Adipocyte (in vitro differentiated cells): ENCODE measurements around the gene ADCY3.

ENCODE experiments used
- DNase-seq: peaks from one replicate; pipeline ENCODE4 v3.0.0-alpha.2; 2015; ENCODE audit warnings: low read depth
- H3K27me3 ChIP-seq: replicated peaks from 2 replicates; pipeline ENCODE4 v1.7.0; 2013; ENCODE audit warnings: mild to moderate bottlenecking, low read length, moderate library complexity; ENCODE audit not compliant: control insufficient read depth, insufficient read depth
- H3K36me3 ChIP-seq: 2 replicates; pipeline ENCODE4 v1.7.0; 2013; ENCODE audit warnings: low read length, mild to moderate bottlenecking, moderate library complexity; ENCODE audit not compliant: control insufficient read depth, insufficient read depth, severe bottlenecking
- H3K4me1 ChIP-seq: 2 replicates; pipeline ENCODE4 v1.7.0; 2013; ENCODE audit warnings: mild to moderate bottlenecking, low read length, moderate library complexity; ENCODE audit not compliant: control insufficient read depth, insufficient read depth
- H3K4me3 ChIP-seq: 2 replicates; pipeline ENCODE4 v1.7.0; 2013; ENCODE audit warnings: mild to moderate bottlenecking, low read length, moderate library complexity
- H3K9ac ChIP-seq: 2 replicates; pipeline ENCODE4 v1.7.0; 2013; ENCODE audit warnings: mild to moderate bottlenecking, low read length, moderate library complexity
- H3K9me3 ChIP-seq: 2 replicates; pipeline ENCODE4 v1.7.0; 2013; ENCODE audit warnings: mild to moderate bottlenecking, low read length, moderate library complexity; ENCODE audit not compliant: control insufficient read depth

ADCY3 gene

GRCh38 chr2:24771764-24772586, 148.1 kb downstream of the ADCY3 start:
- DNase-seq, result no peak
- Histone ChIP-seq H3K9ac (no peak overlapping the region), H3K36me3 (peaks cover 14% of the 10 kb centered on the region), H3K4me3 (no peak overlapping the region), H3K4me1 (no peaks in the 10 kb centered on the region), H3K27me3 (no peaks in the 10 kb centered on the region), H3K9me3 (no peaks in the 10 kb centered on the region)

GRCh38 chr2:24771061-24771460, 149.0 kb downstream of the ADCY3 start:
- Histone ChIP-seq H3K9ac (no peak overlapping the region), H3K4me3 (no peak overlapping the region), H3K4me1 (no peaks in the 10 kb centered on the region), H3K36me3 (peaks cover 14% of the 10 kb centered on the region), H3K9me3 (no peaks in the 10 kb centered on the region), H3K27me3 (no peaks in the 10 kb centered on the region)
- no peak for DNase-seq
